Measurements from ENCODE around the gene SNAP91.

GRCh38 chr6:83685481-83685880 is 23.4 kb downstream of the SNAP91 start:
- TF ChIP-seq CTCF (IDR thresholded peaks at IDR 0.05) (no peak), POLR2AphosphoS5 (IDR thresholded peaks at IDR 0.05; ENCODE audit: low read depth, low read length) (no peak), TCF7L2 (IDR thresholded peaks at IDR 0.05; ENCODE audit: low read depth, low read length) (no peak), REST (IDR thresholded peaks at IDR 0.05; ENCODE audit: insufficient read depth in 1 of 2, low read depth in 2 of 2, low read length in 1 of 2) (no peak), SIN3A (IDR thresholded peaks at IDR 0.05; ENCODE audit: borderline replicate concordance, insufficient read depth, low read depth, low read length) (no peak)

Measured in Panc1 (cell line).